Osteoblast (primary cell): ENCODE data around the gene PLSCR1. TPM values are rescaled to one million over a fixed set of nuclear protein-coding genes. Genes with fewer than 3 reads are reported as not detected.
A peak's percentile ranks its signal among the peaks of the same experiment; 100 is the strongest.

ENCODE experiments used
- DNase-seq: peaks from one replicate; pipeline ENCODE4 v3.0.0; 2011; ENCODE audit warnings: low spot score, mixed read lengths; ENCODE audit not compliant: insufficient read length; ENCODE audit errors: missing footprints
- H2AFZ ChIP-seq: 2 replicates; pipeline ENCODE4 v1.6.0; 2011; ENCODE audit warnings: mild to moderate bottlenecking, low read length
- H3K27ac ChIP-seq: 2 replicates; pipeline ENCODE4 v1.5.1; 2011; ENCODE audit warnings: mild to moderate bottlenecking, low read depth, low read length, moderate library complexity
- H3K27me3 ChIP-seq: 2 replicates; pipeline ENCODE4 v1.6.0; 2012; ENCODE audit warnings: mild to moderate bottlenecking, control low read depth, inconsistent platforms, low read length, moderate library complexity; ENCODE audit not compliant: insufficient read depth
- H3K36me3 ChIP-seq: 2 replicates; pipeline ENCODE4 v1.5.1; 2011; ENCODE audit warnings: mild to moderate bottlenecking, low read length, control low read depth, moderate library complexity; ENCODE audit not compliant: insufficient read depth
- H3K4me1 ChIP-seq: 2 replicates; pipeline ENCODE4 v1.5.1; 2011; ENCODE audit warnings: mild to moderate bottlenecking, low read length, control low read depth, moderate library complexity; ENCODE audit not compliant: insufficient read depth
- H3K4me2 ChIP-seq: 2 replicates; pipeline ENCODE4 v1.6.0; 2011; ENCODE audit warnings: mild to moderate bottlenecking, low read length; ENCODE audit not compliant: insufficient read depth
- H3K4me3 ChIP-seq: fragments of 200-600 bp; sonication (generic); 3 replicates; pipeline ENCODE4 v1.5.1; 2012; ENCODE audit warnings: mild to moderate bottlenecking, low read length, inconsistent platforms; ENCODE audit not compliant: insufficient read depth
- H3K79me2 ChIP-seq: 2 replicates; pipeline ENCODE4 v1.6.0; 2012; ENCODE audit warnings: mild to moderate bottlenecking, low read length, control low read depth, inconsistent platforms; ENCODE audit not compliant: insufficient read depth
- H3K9me3 ChIP-seq: 2 replicates; pipeline ENCODE4 v1.5.1; 2011; ENCODE audit warnings: low read depth, low read length, control low read depth
- H4K20me1 ChIP-seq: 2 replicates; pipeline ENCODE4 v1.6.0; 2012; ENCODE audit warnings: mild to moderate bottlenecking, low read length, control low read depth; ENCODE audit not compliant: insufficient read depth
- CTCF ChIP-seq: IDR thresholded peaks from 2 replicates; pipeline ENCODE4 v1.5.1; 2011; ENCODE audit warnings: mild to moderate bottlenecking, low read depth, low read length, moderate library complexity; ENCODE audit errors: extremely low read depth
- total RNA-seq: library from RNA; depleted of rRNA; stranded (reverse); fragments of >200 nt; gene quantifications from 2 replicates; pipeline ENCODE4 v1.2.3, GENCODE V29; 2012

PLSCR1 gene
- total RNA-seq, 1 donor = 35.1 TPM

DNA sequence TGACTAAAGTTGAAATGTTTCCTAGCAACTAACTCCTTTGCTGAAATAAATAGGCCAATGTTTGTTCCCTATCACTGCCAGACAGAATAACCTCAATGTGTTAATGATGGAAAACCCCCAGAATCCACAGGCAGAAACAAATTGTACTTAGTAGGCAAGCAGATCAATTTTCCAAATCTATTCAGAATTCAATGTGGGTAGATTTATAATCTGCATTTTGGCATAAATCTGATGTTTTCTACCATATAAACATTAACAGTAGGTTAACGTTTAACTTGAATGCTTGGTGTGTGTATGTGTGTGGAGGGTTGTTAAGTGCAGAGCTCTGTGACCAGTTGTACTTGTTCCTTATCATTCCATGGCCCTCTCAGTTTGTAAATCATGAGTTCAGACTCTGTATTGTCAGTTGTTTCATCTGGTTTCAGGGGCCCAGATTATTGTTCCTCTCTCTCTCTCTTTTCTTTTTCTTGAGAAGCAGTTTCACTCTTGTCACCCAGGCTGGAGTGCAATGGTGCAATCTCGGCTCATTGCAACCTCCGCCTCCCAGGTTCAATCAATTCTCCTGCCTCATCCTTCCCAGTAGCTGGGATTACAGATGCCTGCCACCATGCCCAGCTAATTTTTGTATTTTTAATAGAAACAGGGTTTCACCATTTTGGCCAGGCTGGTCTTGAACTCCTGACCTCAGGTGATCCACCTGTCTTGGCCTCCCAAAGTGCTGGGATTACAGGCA, 32.8 kb downstream of the PLSCR1 start:
- no peaks in the 10 kb centered on the region for H3K9me3 ChIP-seq
- no peak for TF ChIP-seq CTCF
- no peak overlapping the region for H3K4me2 ChIP-seq
- H4K20me1 ChIP-seq = no peaks in the 10 kb centered on the region
- no peaks in the 10 kb centered on the region for H3K27me3 ChIP-seq
- H3K4me1 ChIP-seq = peaks cover 16% of the 10 kb centered on the region
- H3K27ac ChIP-seq = no peak overlapping the region
- H3K4me3 ChIP-seq = no peak overlapping the region
- H2AFZ ChIP-seq = no peak overlapping the region
- no peaks in the 10 kb centered on the region for H3K79me2 ChIP-seq
- no peak for DNase-seq
- no peaks in the 10 kb centered on the region for H3K36me3 ChIP-seq

DNA sequence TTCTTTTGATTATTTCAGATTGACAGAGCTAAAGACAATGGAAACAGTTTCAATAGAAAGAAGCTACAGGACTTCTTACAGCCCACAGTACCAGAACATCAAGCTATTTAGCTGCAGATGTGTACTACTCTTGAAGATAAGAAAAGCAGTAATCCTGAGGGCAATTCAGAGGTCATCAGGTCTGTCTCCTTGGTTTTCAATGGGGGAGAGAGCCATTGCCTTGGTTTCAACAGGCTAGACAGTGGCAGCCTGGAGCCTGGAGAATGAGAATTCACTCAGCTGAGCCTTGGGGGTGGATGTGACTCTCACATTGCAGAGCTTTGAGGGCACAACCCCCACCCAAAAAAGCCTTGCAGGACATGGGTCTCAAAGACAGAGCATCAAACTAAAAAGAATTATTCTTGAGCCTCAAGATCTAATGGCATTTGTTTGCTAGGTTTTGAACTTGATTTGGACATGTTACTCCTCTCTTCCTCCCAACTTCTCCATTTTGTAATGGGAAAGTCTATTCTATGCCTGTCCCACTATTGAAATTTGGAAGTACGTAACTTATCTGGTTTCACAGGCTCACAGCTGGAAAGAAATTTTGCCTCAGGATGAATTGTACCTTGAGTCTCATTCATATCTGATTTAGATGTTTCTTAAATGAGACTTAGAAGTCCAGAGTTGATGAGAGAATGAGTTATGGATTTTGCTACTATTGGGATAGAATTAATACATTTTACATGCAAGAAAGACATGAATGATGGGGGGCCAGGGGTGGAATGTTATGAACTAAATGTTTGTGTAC, 36.9 kb downstream of the PLSCR1 start:
- H3K4me2 ChIP-seq = no peak overlapping the region

GRCh38 chr3:146505516-146505915, 38.9 kb downstream of the PLSCR1 start:
- Histone ChIP-seq H3K4me2 (no peak overlapping the region), H3K4me3 (no peak overlapping the region), H4K20me1 (no peaks in the 10 kb centered on the region), H3K27ac (peak overlapping the region; percentile 83), H3K4me1 (peaks cover 38% of the 10 kb centered on the region), H3K79me2 (no peaks in the 10 kb centered on the region), H3K27me3 (no peaks in the 10 kb centered on the region), H3K9me3 (no peaks in the 10 kb centered on the region), H3K36me3 (no peaks in the 10 kb centered on the region), H2AFZ (no peak overlapping the region)
- DNase-seq = no peak
- no peak for TF ChIP-seq CTCF

More for the DNA sequence above, 36.9 kb downstream of the PLSCR1 start:
- no peak overlapping the region for H3K4me3 ChIP-seq
- no peak for TF ChIP-seq CTCF
- H3K4me1 ChIP-seq = peaks cover 38% of the 10 kb centered on the region
- no peaks in the 10 kb centered on the region for H4K20me1 ChIP-seq
- H3K27ac ChIP-seq = peak overlapping the region; percentile 81
- no peak for DNase-seq
- H3K79me2 ChIP-seq = no peaks in the 10 kb centered on the region
- no peak overlapping the region for H2AFZ ChIP-seq
- no peaks in the 10 kb centered on the region for H3K36me3 ChIP-seq
- no peaks in the 10 kb centered on the region for H3K27me3 ChIP-seq
- H3K9me3 ChIP-seq = no peaks in the 10 kb centered on the region
